D721Med (cell line): ENCODE results near the gene CNIH2.
"Not testable (repeated sequence)": the region's sequence is repeated elsewhere in the genome, so short reads cannot be mapped to it uniquely, and the experiment has no call there.

Source experiments
- DNase-seq: peaks from one replicate; pipeline ENCODE4 v3.0.0; 2011; ENCODE audit warnings: low spot score; ENCODE audit not compliant: insufficient read length
- FAIRE-seq: peaks from 2 replicates; lab custom pipeline; 2011; peaks lifted over from hg19 to GRCh38; lab: Jason Lieb, UNC
- TF ChIP-seq, protein P1 (sequence below): IDR thresholded peaks from 2 replicates; pipeline ENCODE4 v1.5.1; 2012; ENCODE audit warnings: mild to moderate bottlenecking, control low read depth; ENCODE audit not compliant: insufficient read depth; ENCODE audit errors: missing control alignments

Gene CNIH2

DNA sequence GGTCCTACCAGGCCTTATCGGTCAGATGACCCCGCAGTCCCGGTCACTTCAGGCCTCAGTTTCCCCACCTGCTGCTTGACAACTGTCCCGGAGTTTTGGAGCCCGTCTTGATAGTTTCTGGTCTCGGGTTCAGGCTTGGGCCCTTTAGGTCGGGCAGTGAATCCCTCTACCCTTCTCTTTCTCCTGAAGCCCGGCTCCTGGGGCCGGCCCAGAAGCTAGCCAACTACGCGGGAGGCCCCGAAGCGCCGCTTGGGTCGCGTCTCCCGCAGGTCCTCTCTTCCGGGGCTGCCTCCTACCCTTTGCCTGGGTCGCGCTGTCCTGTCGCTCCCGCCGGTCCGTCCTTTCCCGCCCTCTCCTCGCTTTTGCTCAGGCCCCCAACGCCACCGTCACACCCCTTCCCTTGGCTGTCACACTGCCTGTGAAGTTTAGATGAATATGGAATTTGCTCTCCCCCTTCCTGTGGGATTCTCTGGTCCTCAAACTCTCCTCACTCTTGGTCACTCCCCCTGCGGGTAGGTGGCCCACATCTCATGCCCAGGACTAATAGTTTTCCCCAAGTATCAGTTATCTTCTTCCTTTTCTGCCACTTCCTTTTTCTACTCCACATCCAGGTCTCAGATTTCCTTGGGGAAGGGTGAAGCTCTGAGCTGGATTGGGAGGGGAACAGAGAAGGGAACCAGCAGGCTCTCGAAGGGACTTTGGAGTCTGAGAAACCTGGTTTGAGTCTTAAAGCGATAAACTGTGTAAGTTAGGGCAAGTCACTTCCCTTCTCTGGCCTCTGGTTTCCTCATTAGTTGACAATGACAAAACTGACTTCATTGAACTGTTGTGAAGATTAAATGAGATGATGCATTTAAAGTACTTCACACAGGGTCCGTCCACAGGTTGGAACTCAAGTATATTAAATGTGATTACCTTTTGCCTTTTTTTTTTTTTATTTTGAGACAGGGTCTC, 8.7 kb upstream of the CNIH2 start:
- TF ChIP-seq, protein P1, sequence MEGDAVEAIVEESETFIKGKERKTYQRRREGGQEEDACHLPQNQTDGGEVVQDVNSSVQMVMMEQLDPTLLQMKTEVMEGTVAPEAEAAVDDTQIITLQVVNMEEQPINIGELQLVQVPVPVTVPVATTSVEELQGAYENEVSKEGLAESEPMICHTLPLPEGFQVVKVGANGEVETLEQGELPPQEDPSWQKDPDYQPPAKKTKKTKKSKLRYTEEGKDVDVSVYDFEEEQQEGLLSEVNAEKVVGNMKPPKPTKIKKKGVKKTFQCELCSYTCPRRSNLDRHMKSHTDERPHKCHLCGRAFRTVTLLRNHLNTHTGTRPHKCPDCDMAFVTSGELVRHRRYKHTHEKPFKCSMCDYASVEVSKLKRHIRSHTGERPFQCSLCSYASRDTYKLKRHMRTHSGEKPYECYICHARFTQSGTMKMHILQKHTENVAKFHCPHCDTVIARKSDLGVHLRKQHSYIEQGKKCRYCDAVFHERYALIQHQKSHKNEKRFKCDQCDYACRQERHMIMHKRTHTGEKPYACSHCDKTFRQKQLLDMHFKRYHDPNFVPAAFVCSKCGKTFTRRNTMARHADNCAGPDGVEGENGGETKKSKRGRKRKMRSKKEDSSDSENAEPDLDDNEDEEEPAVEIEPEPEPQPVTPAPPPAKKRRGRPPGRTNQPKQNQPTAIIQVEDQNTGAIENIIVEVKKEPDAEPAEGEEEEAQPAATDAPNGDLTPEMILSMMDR = no peak
- FAIRE-seq = no peak
- DNase-seq = no peak

DNA sequence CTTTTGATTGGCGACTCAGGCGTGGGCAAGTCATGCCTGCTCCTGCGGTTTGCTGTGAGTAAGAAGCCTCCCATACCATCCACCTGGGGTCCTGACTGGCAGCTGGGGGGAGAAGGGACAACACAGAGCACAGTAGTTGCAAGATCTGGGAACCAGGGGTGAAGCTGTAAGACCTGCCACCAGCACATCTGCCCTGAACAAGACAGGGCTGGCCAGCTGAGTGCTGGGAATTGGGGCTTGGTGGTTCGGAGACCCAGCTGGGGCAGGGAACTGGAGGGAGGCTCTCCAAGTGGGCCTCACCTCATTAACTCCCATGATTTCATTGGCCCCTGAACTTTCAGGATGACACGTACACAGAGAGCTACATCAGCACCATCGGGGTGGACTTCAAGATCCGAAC, 6.2 kb upstream of the CNIH2 start:
- FAIRE-seq = no peak
- TF ChIP-seq, protein P1 = no peak

DNA sequence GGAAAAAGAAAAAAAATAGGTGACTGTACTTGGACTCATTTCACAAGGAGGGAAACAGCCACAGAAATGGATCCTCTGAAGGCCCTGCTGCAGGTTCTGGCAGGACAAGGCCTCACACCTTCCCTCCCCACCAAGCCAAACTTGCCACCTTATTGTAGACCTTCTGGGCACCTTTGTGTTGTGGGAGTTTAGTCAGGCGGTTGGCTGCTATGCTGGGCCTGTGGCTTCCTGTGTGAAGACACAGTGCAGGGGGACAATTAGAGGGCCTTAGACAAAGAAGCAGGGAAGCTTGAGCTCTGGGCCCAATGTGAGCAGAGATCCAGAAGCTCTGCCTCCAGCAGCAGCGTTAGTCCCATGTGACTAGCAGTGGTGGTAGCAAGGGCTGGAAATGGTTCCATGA, 5.4 kb upstream of the CNIH2 start:
- FAIRE-seq (no peak), DNase-seq (no peak)
- TF ChIP-seq, protein P1 = no peak

More for the DNA sequence above, 6.2 kb upstream of the CNIH2 start:
- no peak for DNase-seq

DNA sequence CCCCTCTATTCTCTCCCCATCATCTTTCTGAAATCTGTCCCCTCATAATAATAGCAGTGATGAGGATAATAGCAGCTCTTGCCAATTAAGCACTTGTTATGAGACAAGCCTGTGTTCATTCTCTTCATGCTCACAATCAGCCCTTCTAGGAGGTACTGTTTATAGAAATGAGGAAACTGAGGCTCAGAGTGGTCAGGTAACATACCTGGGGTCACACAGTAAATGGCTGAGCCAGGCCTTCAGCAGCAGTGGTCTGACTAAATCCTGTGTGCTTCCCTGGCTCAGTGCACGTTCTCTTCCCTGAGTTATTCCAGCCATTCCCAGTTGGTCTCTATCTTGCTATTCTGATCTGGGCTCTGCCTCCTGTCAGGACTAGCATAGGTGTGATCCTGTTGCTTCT, 3.8 kb upstream of the CNIH2 start:
- TF ChIP-seq, protein P1 = no peak
- FAIRE-seq (no peak), DNase-seq (no peak)

- TF ChIP-seq, protein P1 = no peak
- no peak for DNase-seq
- FAIRE-seq = no peak
Observed at GRCh38 chr11:66275396-66275795, 2.6 kb upstream of the CNIH2 start.

- DNase-seq (no peak), FAIRE-seq (no peak)
- TF ChIP-seq, protein P1 = no peak
Observed at GRCh38 chr11:66275984-66276612, 1.9 kb upstream of the CNIH2 start.

DNA sequence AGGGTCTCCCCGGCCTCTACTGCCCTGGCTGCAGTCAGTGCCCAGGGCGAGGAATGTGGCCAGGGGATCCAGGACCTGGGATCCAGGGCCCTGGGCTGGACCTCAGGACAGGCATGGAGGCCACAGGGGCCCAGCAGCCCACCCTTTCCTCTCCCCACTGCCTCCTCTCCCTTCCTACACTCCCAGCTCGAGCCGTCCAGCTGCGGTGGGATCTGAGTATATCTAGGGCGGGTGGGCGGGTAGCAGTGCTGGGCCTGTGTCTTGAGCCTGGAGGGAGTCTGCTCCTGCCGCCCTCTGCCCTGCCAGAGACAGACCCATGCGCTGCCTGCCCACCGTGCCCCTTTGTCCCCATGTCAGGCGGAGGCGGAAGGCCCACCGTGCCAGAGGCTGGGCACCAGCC, 1.4 kb upstream of the CNIH2 start:
- not testable (repeated sequence) for FAIRE-seq, DNase-seq

- not testable (repeated sequence) for FAIRE-seq, DNase-seq
Observed at GRCh38 chr11:66277064-66277463, 911 bp upstream of the CNIH2 start.
